ENCODE results near the gene PPP1R2C.

DNA sequence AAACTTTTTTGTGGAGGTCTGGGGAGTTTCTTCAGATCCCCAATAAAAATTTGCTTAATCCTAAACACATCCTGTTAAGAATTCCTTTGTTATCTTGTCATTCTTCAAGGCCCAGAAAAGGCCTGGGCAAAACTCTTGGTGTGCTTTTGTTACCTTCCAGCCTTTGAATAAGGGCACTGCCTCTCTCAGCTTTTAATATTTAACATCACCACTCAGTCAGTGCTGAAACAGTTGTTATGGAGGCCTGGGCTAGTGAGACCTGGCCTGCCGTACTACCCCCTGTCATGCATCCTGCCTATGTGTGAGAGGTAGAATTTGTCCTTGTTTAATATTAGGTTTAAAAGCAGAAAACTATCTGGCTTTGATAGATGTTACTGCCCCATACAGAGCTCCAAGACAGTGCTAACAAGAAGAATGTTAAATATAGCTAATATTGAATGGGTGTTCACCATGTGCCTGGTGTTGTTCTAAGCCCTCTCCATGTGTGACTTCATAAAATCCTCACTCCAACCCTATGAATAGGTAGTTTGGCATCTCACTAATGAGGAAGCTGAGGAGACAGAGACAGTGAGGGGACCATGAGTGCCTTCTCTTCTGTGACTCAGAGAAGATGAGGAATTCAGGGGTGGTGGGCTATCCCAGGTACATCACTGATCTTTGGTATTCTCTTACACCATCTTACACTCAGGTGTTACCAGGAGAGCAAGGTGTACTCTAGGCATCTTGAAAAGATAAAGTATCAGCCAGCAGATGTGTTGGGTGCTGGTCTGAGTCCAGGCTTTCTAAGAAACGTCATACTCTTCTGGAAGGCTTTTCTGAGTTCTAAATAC, 6.2 kb downstream of the PPP1R2C start:
- TF ChIP-seq, protein P1, sequence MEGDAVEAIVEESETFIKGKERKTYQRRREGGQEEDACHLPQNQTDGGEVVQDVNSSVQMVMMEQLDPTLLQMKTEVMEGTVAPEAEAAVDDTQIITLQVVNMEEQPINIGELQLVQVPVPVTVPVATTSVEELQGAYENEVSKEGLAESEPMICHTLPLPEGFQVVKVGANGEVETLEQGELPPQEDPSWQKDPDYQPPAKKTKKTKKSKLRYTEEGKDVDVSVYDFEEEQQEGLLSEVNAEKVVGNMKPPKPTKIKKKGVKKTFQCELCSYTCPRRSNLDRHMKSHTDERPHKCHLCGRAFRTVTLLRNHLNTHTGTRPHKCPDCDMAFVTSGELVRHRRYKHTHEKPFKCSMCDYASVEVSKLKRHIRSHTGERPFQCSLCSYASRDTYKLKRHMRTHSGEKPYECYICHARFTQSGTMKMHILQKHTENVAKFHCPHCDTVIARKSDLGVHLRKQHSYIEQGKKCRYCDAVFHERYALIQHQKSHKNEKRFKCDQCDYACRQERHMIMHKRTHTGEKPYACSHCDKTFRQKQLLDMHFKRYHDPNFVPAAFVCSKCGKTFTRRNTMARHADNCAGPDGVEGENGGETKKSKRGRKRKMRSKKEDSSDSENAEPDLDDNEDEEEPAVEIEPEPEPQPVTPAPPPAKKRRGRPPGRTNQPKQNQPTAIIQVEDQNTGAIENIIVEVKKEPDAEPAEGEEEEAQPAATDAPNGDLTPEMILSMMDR (optimal IDR thresholded peaks at IDR 0.05 in 1 of 3, IDR thresholded peaks at IDR 0.05 in 1 of 3, conservative IDR thresholded peaks at IDR 0.05 in 1 of 3; ENCODE audit: extremely low read depth in 1 of 3, insufficient read depth in 2 of 3, low read length in 3 of 3) = no peak
- no peak for TF ChIP-seq EZH2 (IDR thresholded peaks at IDR 0.05; ENCODE audit: low read length)

All from keratinocyte (primary cell).